Measurements from ENCODE around the gene PDIA2. TPM values are rescaled to one million over a fixed set of nuclear protein-coding genes. Genes with fewer than 3 reads are reported as not detected.

The PDIA2 gene
- total RNA-seq, 1 experiment from 2014 or later, result not detected

- BruUV-seq (replicated peaks), result no TSS peak
- Mint-ChIP-seq H3K4me3 (ENCODE audit: low read depth, unreplicated experiment) (no peak overlapping the region), H3K36me3 (ENCODE audit: insufficient read depth, unreplicated experiment) (peaks cover 50% of the 10 kb centered on the region), H3K4me1 (ENCODE audit: low read depth, unreplicated experiment) (no peaks in the 10 kb centered on the region), H3K27me3 (ENCODE audit: unreplicated experiment) (no peaks in the 10 kb centered on the region), H3K27ac (ENCODE audit: unreplicated experiment) (no peak overlapping the region), H3K9me3 (ENCODE audit: low read depth, unreplicated experiment) (no peaks in the 10 kb centered on the region)
- no peak for TF ChIP-seq CTCF (IDR thresholded peaks at IDR 0.05; ENCODE audit: unreplicated experiment)
- DNase-seq, result no peak
- intact Hi-C loops (cut with micrococcal nuclease; ENCODE audit: unreplicated experiment), result no loop called here
- CTCF ChIA-PET, result no interaction called here
Measured at GRCh38 chr16:303760-304505, 21.0 kb downstream of the PDIA2 start.

- Mint-ChIP-seq H3K36me3 (ENCODE audit: insufficient read depth, unreplicated experiment) (peaks cover 49% of the 10 kb centered on the region), H3K27ac (ENCODE audit: unreplicated experiment) (no peak overlapping the region), H3K9me3 (ENCODE audit: low read depth, unreplicated experiment) (no peaks in the 10 kb centered on the region), H3K27me3 (ENCODE audit: unreplicated experiment) (no peaks in the 10 kb centered on the region), H3K4me3 (ENCODE audit: low read depth, unreplicated experiment) (no peak overlapping the region), H3K4me1 (ENCODE audit: low read depth, unreplicated experiment) (no peaks in the 10 kb centered on the region)
- DNase-seq, result no peak
- no TSS peak for BruUV-seq (replicated peaks)
- intact Hi-C loops (cut with micrococcal nuclease; ENCODE audit: unreplicated experiment), result no loop called here
- TF ChIP-seq CTCF (IDR thresholded peaks at IDR 0.05; ENCODE audit: unreplicated experiment), result no peak
- CTCF ChIA-PET, result no interaction called here
Measured at GRCh38 chr16:305916-306626, 23.1 kb downstream of the PDIA2 start.

GRCh38 chr16:306911-307370 lies 24.0 kb downstream of the PDIA2 start:
- Mint-ChIP-seq H3K9me3 (ENCODE audit: low read depth, unreplicated experiment) (no peaks in the 10 kb centered on the region), H3K4me3 (ENCODE audit: low read depth, unreplicated experiment) (no peak overlapping the region), H3K36me3 (ENCODE audit: insufficient read depth, unreplicated experiment) (peaks cover 50% of the 10 kb centered on the region), H3K27me3 (ENCODE audit: unreplicated experiment) (no peaks in the 10 kb centered on the region), H3K4me1 (ENCODE audit: low read depth, unreplicated experiment) (no peaks in the 10 kb centered on the region), H3K27ac (ENCODE audit: unreplicated experiment) (no peak overlapping the region)
- TF ChIP-seq CTCF (IDR thresholded peaks at IDR 0.05; ENCODE audit: unreplicated experiment), result no peak
- DNase-seq, result no peak
- intact Hi-C loops (cut with micrococcal nuclease; ENCODE audit: unreplicated experiment), result no loop called here
- no TSS peak for BruUV-seq (replicated peaks)
- CTCF ChIA-PET, result no interaction called here

GRCh38 chr16:307691-308312 lies 24.8 kb downstream of the PDIA2 start:
- CTCF ChIA-PET, result no interaction called here
- DNase-seq, result no peak
- intact Hi-C loops (cut with micrococcal nuclease; ENCODE audit: unreplicated experiment), result no loop called here
- Mint-ChIP-seq H3K36me3 (ENCODE audit: insufficient read depth, unreplicated experiment) (peaks cover 44% of the 10 kb centered on the region), H3K4me1 (ENCODE audit: low read depth, unreplicated experiment) (no peaks in the 10 kb centered on the region), H3K27ac (ENCODE audit: unreplicated experiment) (no peak overlapping the region), H3K4me3 (ENCODE audit: low read depth, unreplicated experiment) (no peak overlapping the region), H3K9me3 (ENCODE audit: low read depth, unreplicated experiment) (no peaks in the 10 kb centered on the region), H3K27me3 (ENCODE audit: unreplicated experiment) (no peaks in the 10 kb centered on the region)
- TF ChIP-seq CTCF (IDR thresholded peaks at IDR 0.05; ENCODE audit: unreplicated experiment), result no peak
- BruUV-seq (replicated peaks), result no TSS peak

Data from Calu3 (cell line).